ENCODE measurements around the gene ASB3. TPM values are rescaled to one million over a fixed set of nuclear protein-coding genes. Genes with fewer than 3 reads are reported as not detected.

Gene ASB3
- total and polyA plus RNA-seq, 9 of the 15 experiments (the other 6 are each of a cell fraction or from before 2014, with no cell fraction given), result 13.6 to 35.3 (median 18.7) TPM

GRCh38 chr2:53668624-53669026, 118.1 kb downstream of the ASB3 start (continued):
- TF ChIP-seq DDX20 (tag; IDR thresholded peaks at IDR 0.05; ENCODE audit: low read depth), result no peak
- peak; percentile 70; the same call in 1 of the 2 replicates for TF ChIP-seq CEBPG (CRISPR knock-in tag; IDR thresholded peaks at IDR 0.05)
- TF ChIP-seq CEBPG (tag; conservative IDR thresholded peaks at IDR 0.05 in 1 of 2, IDR thresholded peaks at IDR 0.05 in 1 of 2), result peak in 1 of 2 experiments; percentile 87; a peak in 2 of 4 replicates
- no peak for TF ChIP-seq IRF1 (CRISPR knock-in tag; IDR thresholded peaks at IDR 0.05; ENCODE audit: borderline replicate concordance)
- peak; percentile 99 for TF ChIP-seq ESRRA (IDR thresholded peaks at IDR 0.05; ENCODE audit: borderline replicate concordance, low read depth)
- TF ChIP-seq ZNF311 (CRISPR knock-in tag; IDR thresholded peaks at IDR 0.05), result no peak
- peak; percentile 47; the same call in 1 of the 2 replicates for TF ChIP-seq BHLHE40 (IDR thresholded peaks at IDR 0.05; ENCODE audit: low read length)
- TF ChIP-seq THRA (IDR thresholded peaks at IDR 0.05), result no peak
- peak; percentile 95 for TF ChIP-seq MEF2D (tag; conservative IDR thresholded peaks at IDR 0.05; ENCODE audit: low read depth)
- TF ChIP-seq BRF1 (IDR thresholded peaks at IDR 0.05; ENCODE audit: borderline replicate concordance, extremely low read depth, insufficient read length), result no peak
- TF ChIP-seq KLF1 (tag; IDR thresholded peaks at IDR 0.05), result no peak
- no peak for TF ChIP-seq ZNF717 (CRISPR knock-in tag; IDR thresholded peaks at IDR 0.05)
- TF ChIP-seq PHF21A (IDR thresholded peaks at IDR 0.05; ENCODE audit: borderline replicate concordance, low read depth), result no peak
- no peak for TF ChIP-seq HSF4 (CRISPR knock-in tag; IDR thresholded peaks at IDR 0.05; ENCODE audit: borderline replicate concordance)
- no peak for TF ChIP-seq ZBTB49 (CRISPR knock-in tag; IDR thresholded peaks at IDR 0.05; ENCODE audit: borderline replicate concordance)
- TF ChIP-seq ZKSCAN1 (IDR thresholded peaks at IDR 0.05; ENCODE audit: low read depth, low read length), result peak; percentile 76; the same call in 1 of the 2 replicates
- TF ChIP-seq ZFPM2 (CRISPR knock-in tag; IDR thresholded peaks at IDR 0.05), result no peak
- peak in 1 of 2 experiments; percentile 74; a peak in 1 of 3 replicates for TF ChIP-seq CBX3 (IDR thresholded peaks at IDR 0.05; ENCODE audit: borderline replicate concordance in 1 of 2, low read length in 2 of 2)
- TF ChIP-seq BRD9 (IDR thresholded peaks at IDR 0.05; ENCODE audit: low read depth, partially characterized antibody), result no peak
- peak; percentile 94 for TF ChIP-seq NCOR1 (IDR thresholded peaks at IDR 0.05)
- TF ChIP-seq SREBF1 (IDR thresholded peaks at IDR 0.05; ENCODE audit: borderline replicate concordance, low read depth, low read length), result no peak
- TF ChIP-seq E2F8 (IDR thresholded peaks at IDR 0.05; ENCODE audit: low read depth, partially characterized antibody), result peak; percentile 56
